Activated CD4-positive, CD25-positive, alpha-beta regulatory T cell (primary cell): ENCODE measurements around the gene MIOX.

Experiments used
- DNase-seq, 4 experiments: peaks; one replicate each; lab custom pipeline; 2025; lab: John Stamatoyannopoulos, UW

The MIOX gene

DNA sequence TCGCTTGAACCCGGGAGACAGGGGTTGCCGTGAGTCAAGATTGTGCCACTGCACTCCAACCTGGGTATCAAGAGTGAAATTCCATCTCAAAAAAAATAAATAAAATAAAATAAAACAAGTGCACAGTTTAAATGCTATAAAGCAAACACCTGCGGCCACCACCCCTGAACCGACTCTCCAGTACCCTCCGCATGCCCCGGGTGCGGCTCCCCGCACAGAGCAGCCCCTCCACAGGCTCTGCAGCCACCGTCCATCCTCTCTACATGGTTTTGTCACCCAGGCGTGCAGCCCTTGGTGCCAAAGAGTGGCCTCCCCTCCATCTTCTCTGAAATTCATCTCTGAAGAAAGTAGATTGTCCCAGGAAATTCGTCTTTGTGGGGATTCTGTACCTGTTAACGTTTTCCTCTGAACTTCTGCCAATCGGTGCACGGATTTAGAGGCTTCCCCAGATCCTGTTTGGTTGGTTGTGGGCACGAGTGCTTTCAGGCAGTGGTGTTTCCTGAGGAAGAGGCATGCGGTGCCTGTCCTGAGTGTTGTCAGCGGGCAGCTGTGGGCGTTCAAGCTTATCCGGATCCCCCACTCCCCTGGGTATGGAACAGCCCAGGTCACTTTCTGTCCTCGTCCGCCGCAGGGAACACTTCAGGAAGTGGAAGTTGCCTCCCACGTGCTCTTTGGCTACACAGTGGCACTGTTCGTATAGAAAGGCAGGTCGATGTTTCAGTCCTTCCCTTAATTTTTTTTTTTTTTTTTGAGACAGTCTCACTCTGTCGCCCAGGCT is 4.1 kb downstream of the MIOX start:
- no peak for DNase-seq

GRCh38 chr22:50497093-50497492 is 10.4 kb downstream of the MIOX start:
- no peak for DNase-seq

DNA sequence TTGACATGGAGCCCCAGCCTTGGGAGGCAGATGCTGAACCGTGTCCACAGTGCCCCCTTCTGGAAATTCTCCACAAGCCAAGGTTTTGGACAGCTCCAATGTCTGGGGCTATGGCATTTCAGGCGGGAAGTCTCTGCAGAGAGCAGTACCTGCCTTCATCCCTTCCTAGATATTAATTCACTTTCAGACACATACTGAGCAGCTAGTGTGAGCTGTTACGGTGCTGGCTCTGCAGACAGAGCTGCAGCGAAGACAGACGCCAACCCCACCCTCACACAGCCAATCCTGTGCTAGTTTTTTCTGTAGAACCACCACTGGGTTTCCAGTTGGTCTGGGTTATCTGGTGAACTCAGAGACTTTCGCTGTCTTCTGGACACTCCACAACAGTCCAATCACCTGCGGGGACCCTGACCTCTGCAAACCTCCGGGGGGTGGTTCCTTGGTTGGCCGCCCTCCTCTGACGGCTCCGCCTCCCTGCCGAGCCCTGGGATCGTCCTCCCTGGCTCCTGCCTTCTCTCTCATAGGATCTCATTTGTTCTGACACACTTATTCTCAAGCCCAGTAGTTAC is 11.7 kb downstream of the MIOX start:
- DNase-seq = peak; percentile 36 to 48 (median 38)

GRCh38 chr22:50500452-50500851 is 13.8 kb downstream of the MIOX start:
- no peak for DNase-seq

DNA sequence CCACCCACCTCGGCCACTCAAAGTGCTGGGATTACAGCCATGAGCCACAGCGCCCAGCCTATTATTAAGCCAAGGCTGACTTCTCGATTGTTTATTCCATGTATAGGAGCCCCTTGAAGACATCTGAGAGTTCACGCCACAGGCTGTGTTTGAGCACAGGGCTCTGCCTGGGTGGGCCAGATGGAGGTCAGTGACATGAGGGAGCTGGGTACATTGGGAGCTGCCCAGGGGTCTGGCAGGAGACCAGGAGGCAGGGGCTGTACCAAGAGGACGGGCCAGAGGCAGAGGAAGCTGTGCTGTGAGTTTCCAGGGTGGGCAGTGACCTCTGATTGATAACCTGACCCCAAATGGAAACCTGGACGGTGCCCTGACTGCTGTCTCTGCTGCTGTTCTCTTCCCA is 15.4 kb downstream of the MIOX start:
- no peak for DNase-seq

DNA sequence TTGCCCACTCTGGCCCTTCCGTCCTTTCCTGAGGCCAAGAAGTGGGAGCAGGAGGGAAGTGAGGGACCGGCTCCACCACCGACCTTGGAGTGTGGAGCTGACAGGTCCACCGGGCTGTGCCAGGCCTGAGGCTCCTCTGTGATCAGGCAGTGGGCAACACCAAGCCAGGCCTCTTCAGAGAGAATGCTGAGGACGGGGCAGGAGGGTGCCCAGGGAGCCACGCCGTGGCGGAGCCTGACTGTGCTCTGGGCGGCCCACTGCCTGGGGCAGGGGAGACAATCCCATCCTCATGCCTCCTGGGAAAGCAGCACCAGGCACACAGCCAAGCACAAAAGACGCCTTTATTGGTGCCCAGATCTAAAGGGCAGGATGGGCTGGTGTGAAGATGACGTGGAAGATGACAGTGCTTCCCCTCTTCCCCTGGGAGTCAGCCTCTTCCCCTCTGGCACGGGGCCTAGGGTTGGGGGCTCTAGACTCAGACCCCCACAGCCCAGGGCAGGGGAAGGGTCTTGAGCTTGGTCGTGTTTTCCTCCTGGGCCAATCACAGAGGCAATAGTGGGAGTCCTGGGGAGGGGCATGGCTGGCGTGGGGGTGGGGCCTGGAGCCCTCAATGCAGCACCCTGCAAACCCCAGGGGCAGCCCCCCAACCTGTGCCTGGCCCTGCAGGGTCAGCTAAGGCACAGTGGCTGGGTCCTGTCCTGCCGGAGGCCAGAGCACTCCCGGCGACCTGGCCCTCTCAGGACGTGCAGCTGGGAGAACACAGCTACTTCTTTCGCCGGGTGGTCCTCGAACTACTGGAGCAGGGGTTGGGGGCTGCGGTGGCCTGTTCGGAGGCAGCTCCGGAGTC is 16.2 kb downstream of the MIOX start:
- no peak for DNase-seq

DNA sequence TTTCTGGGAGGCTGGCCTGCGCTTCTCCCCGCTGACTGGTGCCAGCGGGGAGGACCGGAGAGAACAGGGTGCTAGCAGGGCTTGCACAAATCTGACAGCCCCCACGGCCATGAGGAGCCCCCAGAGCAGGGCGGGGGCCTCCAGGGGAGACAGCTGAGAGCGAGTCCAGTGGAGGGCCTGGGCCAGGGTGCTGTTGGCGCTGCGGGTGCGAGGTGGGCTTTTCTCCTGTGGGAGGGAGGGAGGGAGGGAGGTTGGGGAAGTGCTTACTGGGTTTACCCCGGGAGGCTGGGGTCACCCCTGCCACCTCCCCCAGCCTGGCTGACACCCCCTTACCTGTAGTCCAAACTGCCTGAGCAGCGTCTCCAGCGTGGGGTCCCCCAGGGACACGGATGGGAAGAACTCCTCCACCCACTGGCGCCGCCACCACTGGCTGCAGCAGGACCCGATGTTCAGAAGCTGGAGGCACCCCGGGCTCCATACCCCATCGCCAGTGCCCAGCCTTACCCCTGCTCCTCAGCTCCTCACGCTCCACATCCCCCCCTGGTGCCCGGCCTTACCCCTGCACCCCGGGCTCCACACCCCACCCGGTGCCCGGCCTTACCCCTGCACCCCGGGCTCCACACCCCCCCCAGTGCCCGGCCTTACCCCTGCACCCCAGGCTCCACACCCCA is 17.0 kb downstream of the MIOX start:
- DNase-seq = no peak

DNA sequence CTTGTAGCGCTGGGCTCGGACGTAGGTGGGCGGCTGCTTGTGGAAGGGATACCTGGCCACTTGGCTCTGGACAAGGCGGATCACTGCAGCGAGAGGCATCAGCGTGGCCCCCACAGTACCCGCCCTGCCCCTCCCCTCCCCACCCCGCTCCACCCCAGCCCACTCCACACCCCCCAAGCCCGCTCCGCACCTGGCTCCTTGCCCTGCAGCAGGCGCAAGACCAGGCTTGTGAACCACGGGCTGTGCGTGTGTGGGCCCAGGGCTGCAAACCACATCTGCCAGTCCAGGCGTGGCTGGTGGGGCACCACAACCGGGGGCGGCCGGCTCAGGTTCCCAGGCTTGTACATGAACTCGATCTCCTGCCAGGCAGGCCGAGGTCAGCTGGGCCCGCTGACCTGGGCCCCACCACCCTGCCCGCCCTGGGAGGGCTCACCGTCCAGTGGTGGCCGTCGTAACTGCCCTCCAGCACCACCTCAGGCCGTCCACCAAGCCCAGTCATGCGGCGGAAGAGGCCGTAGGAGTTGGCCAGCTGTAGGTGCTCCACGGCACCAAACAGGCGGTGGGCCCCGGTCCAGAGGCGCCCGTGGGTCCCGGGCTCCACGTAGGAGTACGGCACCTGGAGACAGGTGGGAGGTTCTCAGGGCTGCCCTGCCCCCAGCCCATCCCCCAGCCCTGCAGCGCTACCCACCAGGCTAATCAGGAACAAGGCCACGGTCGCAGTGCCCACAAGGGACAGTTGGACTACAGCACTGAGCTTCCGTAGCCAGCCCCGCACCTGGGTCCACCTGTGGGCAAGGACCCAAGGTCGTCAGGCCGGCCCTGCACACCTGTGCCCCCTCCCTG is 17.9 kb downstream of the MIOX start:
- no peak for DNase-seq

DNA sequence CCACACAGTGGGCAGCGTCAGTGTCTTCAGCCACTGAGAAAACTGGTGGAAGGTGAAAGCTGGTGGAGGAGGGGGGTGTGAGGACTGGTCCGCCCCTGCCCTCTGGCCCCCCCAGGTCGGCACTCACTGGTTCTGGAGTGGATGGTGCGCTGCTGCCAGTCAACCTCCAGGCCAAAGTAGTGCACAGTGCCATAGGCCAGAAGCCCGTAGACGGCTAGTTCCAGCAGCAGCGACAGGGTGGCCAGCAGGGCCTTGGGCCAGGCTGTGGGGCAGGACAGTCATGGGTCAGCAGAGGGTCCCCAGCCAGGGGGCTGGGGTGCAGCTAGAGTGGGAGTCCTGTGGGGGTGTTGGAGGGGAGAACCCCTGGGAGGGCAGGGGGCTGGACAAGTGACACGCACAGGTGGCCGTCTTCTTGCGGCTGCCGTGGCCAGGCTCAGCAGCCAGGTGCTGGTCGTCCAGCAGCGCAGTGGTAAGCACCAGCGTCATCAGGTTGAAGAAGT is 18.7 kb downstream of the MIOX start:
- DNase-seq = no peak

GRCh38 chr22:50505776-50506610 is 19.3 kb downstream of the MIOX start:
- no peak for DNase-seq

- DNase-seq = no peak
Observed at GRCh38 chr22:50506611-50507420, 20.2 kb downstream of the MIOX start.

DNA sequence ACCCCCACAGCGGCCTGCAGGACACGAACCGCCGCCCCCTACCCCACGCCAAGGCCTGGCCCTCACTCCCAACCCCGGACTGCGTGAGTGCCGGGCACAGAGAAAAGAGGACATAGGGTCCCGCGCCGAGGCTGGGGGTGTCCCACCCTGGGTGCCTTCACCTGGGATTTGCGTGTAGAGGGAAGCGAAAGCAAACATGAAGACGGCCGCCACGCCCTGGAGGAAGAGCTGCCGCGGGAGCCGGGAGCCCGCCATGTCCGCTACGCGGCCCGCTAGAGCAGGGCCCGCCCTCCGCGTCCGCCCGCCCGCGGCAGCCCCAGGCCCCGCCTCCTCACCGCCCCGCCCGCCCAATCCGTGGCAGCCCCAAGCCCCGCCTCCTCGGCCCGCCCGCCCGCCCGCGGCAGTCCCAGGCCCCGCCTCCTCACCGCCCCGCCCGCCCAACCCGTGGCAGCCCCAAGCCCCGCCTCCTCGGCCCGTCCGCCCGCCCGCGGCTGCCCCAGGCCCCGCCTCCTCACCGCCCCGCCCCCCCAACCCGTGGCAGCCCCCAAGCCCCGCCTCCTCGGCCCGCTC is 20.8 kb downstream of the MIOX start, which contains the start of gene LMF2:
TSS of gene LMF2 (minus strand) at position 282 of the 570 bp plus-strand sequence. CDS start at position 255, 27 bp downstream.
- DNase-seq = peak; percentile 100

DNA sequence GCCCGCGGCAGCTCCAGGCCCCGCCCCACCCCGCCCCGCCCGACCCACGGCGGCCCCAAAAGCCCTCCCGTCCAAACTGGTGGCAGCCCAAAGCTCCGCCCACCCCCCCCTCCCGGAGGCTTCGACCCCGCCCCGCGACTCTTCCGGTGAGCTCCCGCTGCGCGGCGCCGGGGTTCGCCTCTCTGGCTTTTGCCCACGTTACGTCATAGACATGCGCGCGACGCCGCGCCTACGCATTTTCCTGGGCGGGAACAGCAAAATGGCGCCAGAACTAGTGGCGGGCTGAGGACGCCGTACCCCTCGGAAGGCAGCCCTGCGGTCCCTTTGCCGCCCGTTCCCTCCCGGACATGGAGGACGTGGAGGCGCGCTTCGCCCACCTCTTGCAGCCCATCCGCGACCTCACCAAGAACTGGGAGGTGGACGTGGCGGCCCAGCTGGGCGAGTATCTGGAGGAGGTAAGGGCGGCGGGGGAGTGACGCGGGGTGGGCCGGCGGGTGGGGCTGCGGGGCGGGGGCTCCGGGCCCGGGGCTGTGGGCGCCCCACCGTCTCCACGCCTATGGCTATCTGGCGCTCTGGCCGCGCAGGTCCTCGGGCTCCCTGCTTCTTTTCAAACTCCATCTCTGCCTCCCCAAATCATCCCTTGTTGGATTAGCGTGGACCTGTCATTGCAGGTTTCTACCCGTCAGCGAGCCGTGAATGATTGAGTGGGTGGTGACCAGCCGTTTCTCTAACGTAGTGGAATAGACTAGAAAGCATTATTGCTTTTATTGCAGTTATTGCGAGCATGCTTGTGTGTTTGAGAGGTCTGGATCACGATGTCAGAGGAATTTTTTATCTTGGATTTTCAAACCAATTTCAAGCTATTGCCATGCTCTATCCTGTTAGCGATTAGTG is 21.6 kb downstream of the MIOX start, which contains the start of gene NCAPH2:
TSS of gene NCAPH2 (plus strand) at position 234 of the 894 bp plus-strand sequence. CDS start at position 348, 114 bp downstream.
- peak in 2 of 4 experiments; percentile 100 for DNase-seq

DNA sequence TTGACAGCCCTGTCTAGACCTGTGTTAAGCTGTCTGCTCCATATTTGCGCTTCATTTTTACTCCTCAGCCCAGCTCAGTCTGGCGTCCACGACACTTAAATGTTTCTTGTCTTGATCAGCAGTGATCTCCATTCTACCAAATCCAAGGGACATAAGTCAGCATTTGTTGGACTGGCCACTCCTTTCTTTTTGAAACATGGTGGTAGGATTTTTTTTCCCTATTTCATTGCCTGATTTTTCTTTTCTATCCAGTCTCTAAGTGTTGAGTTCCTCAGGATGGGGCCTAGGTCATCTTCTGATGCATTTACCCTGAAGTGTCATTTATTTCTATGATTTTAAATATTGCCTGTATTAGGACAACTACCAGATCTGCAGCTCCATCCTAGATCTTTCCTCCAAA is 22.2 kb downstream of the MIOX start:
- DNase-seq = no peak

- no peak for DNase-seq
Observed at GRCh38 chr22:50513175-50513574, 26.5 kb downstream of the MIOX start.

GRCh38 chr22:50516068-50516467 is 29.4 kb downstream of the MIOX start:
- no peak for DNase-seq

- DNase-seq = no peak
Observed at GRCh38 chr22:50516891-50517290, 30.2 kb downstream of the MIOX start.
